Thymus (tissue), 11 donors: ENCODE measurements around the gene FBXW11. TPM values are rescaled to one million over a fixed set of nuclear protein-coding genes. Genes with fewer than 3 reads are reported as not detected.

ENCODE experiments used
- DNase-seq, 9 donors: peaks; one replicate each; pipeline ENCODE4 v3.0.0-alpha.2; 2013; ENCODE audit warnings: low spot score in 9 of 9, low read depth in 6 of 9, missing footprints in 1 of 9
- H3K27ac ChIP-seq, 2 donors: one replicate each; pipeline ENCODE4 v1.5.1; 2013; ENCODE audit warnings: control low read depth in 1 of 2, low read depth in 1 of 2, low read length in 1 of 2, mild to moderate bottlenecking in 1 of 2, moderate library complexity in 1 of 2
- H3K27me3 ChIP-seq, 2 donors: one replicate each; pipeline ENCODE4 v1.5.1; 2013; ENCODE audit warnings: low read length in 1 of 2; ENCODE audit not compliant: control insufficient read depth in 2 of 2, insufficient read depth in 1 of 2
- H3K36me3 ChIP-seq, 2 donors: one replicate each; pipeline ENCODE4 v1.5.1; 2013; ENCODE audit warnings: low read length in 1 of 2, mild to moderate bottlenecking in 1 of 2, moderate library complexity in 1 of 2; ENCODE audit not compliant: control insufficient read depth in 2 of 2, insufficient read depth in 2 of 2
- H3K4me1 ChIP-seq, 2 donors: one replicate each; pipeline ENCODE4 v1.5.1; 2013; ENCODE audit warnings: low read length in 2 of 2; ENCODE audit not compliant: control insufficient read depth in 2 of 2, insufficient read depth in 2 of 2
- H3K4me3 ChIP-seq, 2 donors: one replicate each; pipeline ENCODE4 v1.5.1; 2013; ENCODE audit warnings: low read length in 2 of 2, control low read depth in 1 of 2, mild to moderate bottlenecking in 1 of 2
- H3K9me3 ChIP-seq, 2 donors: one replicate each; pipeline ENCODE4 v1.5.1; 2013; ENCODE audit warnings: low read length in 1 of 2, mild to moderate bottlenecking in 1 of 2; ENCODE audit not compliant: control insufficient read depth in 2 of 2, insufficient read depth in 1 of 2
- WGBS: extraction: QIAGEN DNeasy Blood & Tissue Kit; methylation state at CpG from one replicate; pipeline ENCODE4 v1.1.7; 2013; 5-methylcytosine and 5-hydroxymethylcytosine counted together
- polyA plus RNA-seq: library from polyadenylated mRNA; stranded (reverse); fragments of 200-250 nt; gene quantifications from one replicate; pipeline ENCODE4 v1.2.3, GENCODE V29; 2013
- total RNA-seq: library from RNA; stranded (reverse); fragments of 120-200 nt; gene quantifications from one replicate; pipeline ENCODE4 v1.2.4, GENCODE V29; 2013
- donor health status: healthy.

Gene FBXW11
- total and polyA plus RNA-seq, 2 donors, result 12.5 to 27.5 TPM

- DNase-seq, result no peak
- no peaks in the 10 kb centered on the region for H3K4me1 ChIP-seq
- no peak overlapping the region for H3K27ac ChIP-seq
- no peaks in the 10 kb centered on the region for H3K27me3 ChIP-seq
- 96% methylated on average over 3 of the region's 3 CpGs for WGBS
- no peaks in the 10 kb centered on the region for H3K36me3 ChIP-seq
- H3K4me3 ChIP-seq, result no peak overlapping the region
- H3K9me3 ChIP-seq, result no peaks in the 10 kb centered on the region
Observed at GRCh38 chr5:171825051-171825450, 181.4 kb downstream of the FBXW11 start.

GRCh38 chr5:171823269-171823668 is 183.2 kb downstream of the FBXW11 start:
- Histone ChIP-seq H3K4me1 (no peaks in the 10 kb centered on the region), H3K27ac (no peak overlapping the region), H3K9me3 (no peaks in the 10 kb centered on the region), H3K36me3 (no peaks in the 10 kb centered on the region), H3K4me3 (no peak overlapping the region), H3K27me3 (no peaks in the 10 kb centered on the region)
- WGBS, result 93% methylated on average over 5 of the region's 5 CpGs
- DNase-seq, result no peak

- H3K9me3 ChIP-seq, result no peaks in the 10 kb centered on the region
- H3K4me1 ChIP-seq, result no peaks in the 10 kb centered on the region
- H3K27ac ChIP-seq, result no peak overlapping the region
- 95% methylated on average over 4 of the region's 4 CpGs for WGBS
- no peak overlapping the region for H3K4me3 ChIP-seq
- no peak for DNase-seq
- no peaks in the 10 kb centered on the region for H3K27me3 ChIP-seq
- no peaks in the 10 kb centered on the region for H3K36me3 ChIP-seq
Observed at GRCh38 chr5:171821286-171821685, 185.2 kb downstream of the FBXW11 start.

GRCh38 chr5:171820561-171820960 is 185.9 kb downstream of the FBXW11 start:
- Histone ChIP-seq H3K4me3 (no peak overlapping the region), H3K36me3 (no peaks in the 10 kb centered on the region), H3K27me3 (no peaks in the 10 kb centered on the region), H3K4me1 (no peaks in the 10 kb centered on the region), H3K9me3 (no peaks in the 10 kb centered on the region), H3K27ac (no peak overlapping the region)
- DNase-seq, result no peak
- 98% methylated on average over 11 of the region's 11 CpGs for WGBS

GRCh38 chr5:171816666-171817065 is 189.8 kb downstream of the FBXW11 start:
- H3K4me3 ChIP-seq, result no peak overlapping the region
- H3K27ac ChIP-seq, result no peak overlapping the region
- no peaks in the 10 kb centered on the region for H3K27me3 ChIP-seq
- H3K36me3 ChIP-seq, result no peaks in the 10 kb centered on the region
- DNase-seq, result no peak
- no peaks in the 10 kb centered on the region for H3K4me1 ChIP-seq
- WGBS, result 62% methylated on average over 1 of the region's 1 CpG
- H3K9me3 ChIP-seq, result no peaks in the 10 kb centered on the region

- H3K27ac ChIP-seq, result no peak overlapping the region
- DNase-seq, result no peak
- H3K4me3 ChIP-seq, result no peak overlapping the region
- H3K9me3 ChIP-seq, result no peaks in the 10 kb centered on the region
- WGBS, result 97% methylated on average over 7 of the region's 7 CpGs
- no peaks in the 10 kb centered on the region for H3K27me3 ChIP-seq
- no peaks in the 10 kb centered on the region for H3K4me1 ChIP-seq
- H3K36me3 ChIP-seq, result no peaks in the 10 kb centered on the region
Observed at GRCh38 chr5:171813813-171814490, 192.5 kb downstream of the FBXW11 start.

GRCh38 chr5:171813270-171813669 is 193.2 kb downstream of the FBXW11 start:
- Histone ChIP-seq H3K27me3 (no peaks in the 10 kb centered on the region), H3K36me3 (no peaks in the 10 kb centered on the region), H3K9me3 (no peaks in the 10 kb centered on the region), H3K27ac (no peak overlapping the region), H3K4me1 (no peaks in the 10 kb centered on the region), H3K4me3 (no peak overlapping the region)
- no peak for DNase-seq
- 97% methylated on average over 4 of the region's 4 CpGs for WGBS

Other genes starting within 250 kb of the FBXW11 start
- not detected for gene SMIM23, start 220.8 kb downstream of the FBXW11 start, total RNA-seq
- 0.02 TPM for gene SMIM23, start 220.8 kb downstream of the FBXW11 start, polyA plus RNA-seq
- 22.0 TPM for gene STK10, start 181.6 kb upstream of the FBXW11 start, total RNA-seq
- 44.9 TPM for gene STK10, start 181.6 kb upstream of the FBXW11 start, polyA plus RNA-seq
- not detected for gene EFCAB9, start 187.5 kb upstream of the FBXW11 start, total RNA-seq
- gene EFCAB9, start 187.5 kb upstream of the FBXW11 start, polyA plus RNA-seq, result not detected